Activated CD4-positive, alpha-beta T cell treated with anti-CD3 and anti-CD28 coated beads for 24 hours (primary cell): ENCODE data around the gene RALGPS2.
"Not testable (repeated sequence)": the region's sequence is repeated elsewhere in the genome, so short reads cannot be mapped to it uniquely, and the experiment has no call there.

Source experiments
- DNase-seq, 2 donors: peaks; one replicate each; pipeline ENCODE4 v3.0.0-alpha.2; 2020; ENCODE audit warnings: low read depth in 2 of 2

RALGPS2 gene

DNA sequence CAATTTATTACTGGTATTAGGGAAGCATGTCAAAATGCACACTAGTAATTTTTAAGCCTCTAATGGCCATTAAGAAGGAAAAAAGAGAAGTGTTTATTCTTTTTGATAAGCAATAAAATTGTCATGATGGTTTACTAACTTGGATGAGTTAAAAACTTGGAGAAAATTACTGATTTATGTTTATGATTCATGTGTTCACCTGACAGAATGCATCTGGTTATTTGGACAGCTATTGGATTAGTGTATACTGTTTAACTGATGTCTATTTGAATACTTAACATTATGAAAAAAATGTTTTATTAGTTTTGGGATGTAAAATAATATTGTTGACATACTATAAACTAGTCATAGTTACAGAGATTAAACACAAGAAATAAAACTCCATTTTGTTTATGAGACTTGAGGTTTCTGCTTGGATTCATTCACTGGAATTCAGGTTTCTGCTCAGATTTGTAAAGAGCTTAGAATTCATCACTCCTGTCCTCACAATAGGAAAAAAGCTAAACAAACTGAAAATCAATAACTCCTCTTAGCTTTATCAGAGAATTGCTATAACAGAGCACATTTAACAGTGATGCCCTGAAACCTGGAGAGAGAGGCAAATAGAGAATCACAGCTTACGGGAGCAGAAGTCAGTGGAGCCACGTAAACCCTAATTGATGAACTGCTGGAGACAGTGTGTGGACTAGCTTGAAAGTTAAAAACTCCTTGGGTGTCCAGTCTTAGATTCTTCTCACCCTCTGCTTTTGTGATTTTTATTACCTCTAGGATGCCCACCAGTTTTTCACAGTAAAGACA lies 56.7 kb downstream of the RALGPS2 start:
- DNase-seq = no peak

DNA sequence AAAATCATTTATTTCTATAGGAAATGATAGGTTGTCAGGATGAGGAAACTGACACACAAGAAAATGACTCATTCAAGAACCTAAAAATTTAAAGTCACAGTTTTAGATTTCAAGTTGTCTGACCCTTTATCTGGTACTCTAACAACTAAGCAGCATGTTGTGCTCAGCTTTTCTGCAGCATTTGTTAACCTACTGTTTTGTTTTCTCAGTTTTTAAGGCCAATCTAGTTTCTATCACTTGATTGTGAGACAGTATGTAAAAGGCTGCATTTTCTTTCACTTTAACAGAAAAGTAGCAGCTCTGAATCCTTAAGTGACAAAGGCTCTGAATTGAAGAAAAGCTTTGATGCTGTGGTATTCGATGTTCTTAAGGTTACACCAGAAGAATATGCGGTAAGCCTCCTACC lies 59.1 kb downstream of the RALGPS2 start:
- no peak for DNase-seq

DNA sequence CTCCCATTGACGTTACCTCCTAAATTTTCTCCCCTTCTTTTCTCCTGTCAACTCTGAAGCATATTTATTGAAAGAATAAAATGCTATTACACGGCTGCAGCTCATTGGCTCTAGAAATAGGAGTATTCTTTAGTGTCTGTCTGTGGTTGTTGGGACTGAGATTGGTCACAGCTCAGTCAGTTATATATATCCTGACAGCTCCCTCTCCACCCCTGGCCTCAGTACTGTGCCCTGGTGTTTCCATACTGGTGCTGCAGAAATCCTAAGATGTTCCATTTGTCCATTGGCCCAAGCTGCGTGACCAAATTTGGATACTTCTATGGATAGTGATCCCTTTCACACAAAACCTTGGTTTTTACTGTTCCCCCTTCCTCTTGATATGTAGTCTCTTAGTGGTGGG lies 67.3 kb downstream of the RALGPS2 start:
- no peak for DNase-seq

DNA sequence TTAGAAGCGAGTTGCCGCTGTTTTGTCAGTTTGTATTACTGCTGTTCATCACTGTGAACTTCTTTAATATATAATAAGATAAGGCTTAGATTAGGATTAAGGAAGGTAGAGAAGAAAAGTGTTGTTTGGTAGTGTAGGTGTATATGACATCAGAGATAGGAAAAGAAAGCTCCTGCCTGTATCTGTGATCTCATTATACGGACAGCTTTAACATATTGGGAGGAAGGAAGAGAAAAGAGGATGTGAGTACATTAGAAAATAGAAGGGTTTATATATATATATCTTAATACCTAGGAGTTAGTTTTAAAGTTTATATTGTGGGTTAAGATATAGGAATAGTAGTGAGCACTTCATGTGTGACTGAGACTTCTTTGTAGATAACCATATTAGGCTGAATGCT lies 71.0 kb downstream of the RALGPS2 start:
- no peak for DNase-seq

DNA sequence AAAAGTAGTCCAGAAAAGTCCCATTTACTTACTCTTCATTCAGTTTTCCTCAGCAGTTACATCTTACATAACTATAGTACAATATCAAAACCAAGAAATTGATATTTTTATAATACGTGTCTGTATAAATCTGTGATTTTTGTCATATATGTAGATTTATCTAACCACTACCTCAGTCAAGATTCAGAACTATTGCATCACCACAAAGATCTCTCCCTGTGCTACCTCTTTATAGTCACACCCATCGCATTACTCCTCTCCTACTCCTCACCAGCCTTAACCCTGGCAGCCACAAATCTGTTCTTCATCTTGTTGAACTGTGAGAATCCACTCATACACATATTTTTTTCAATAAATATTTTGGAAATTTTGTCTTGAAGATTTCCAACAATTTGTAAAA lies 72.5 kb downstream of the RALGPS2 start:
- no peak for DNase-seq

DNA sequence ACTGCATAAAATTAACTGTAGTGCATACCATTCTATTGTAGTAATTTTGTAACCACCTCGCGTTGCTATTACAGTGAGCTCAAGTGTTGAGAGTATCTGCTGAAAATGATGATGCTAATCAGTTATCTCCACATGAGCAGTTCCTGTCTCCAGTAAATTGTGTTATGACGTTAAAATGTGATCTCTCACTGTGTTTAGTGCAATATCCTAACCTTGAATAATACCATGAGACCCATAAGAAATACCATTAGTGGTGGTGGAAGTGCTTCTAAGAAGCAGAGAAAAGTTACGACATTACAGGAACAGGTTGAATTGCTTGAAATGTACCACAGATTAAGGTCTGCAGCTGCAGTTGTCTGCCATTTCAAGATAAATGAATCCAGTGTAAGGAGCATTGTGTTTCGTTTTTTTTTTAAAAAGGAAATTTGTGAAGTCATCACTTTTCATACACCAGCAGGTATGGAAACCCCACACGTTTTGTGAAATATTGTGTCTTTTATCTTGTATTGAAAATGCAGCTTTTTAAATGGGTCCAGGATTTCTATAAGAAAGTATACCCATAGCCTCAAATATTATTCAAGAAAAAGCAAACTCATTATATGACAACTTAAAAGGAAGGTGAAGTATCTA lies 73.3 kb downstream of the RALGPS2 start:
- DNase-seq = no peak

DNA sequence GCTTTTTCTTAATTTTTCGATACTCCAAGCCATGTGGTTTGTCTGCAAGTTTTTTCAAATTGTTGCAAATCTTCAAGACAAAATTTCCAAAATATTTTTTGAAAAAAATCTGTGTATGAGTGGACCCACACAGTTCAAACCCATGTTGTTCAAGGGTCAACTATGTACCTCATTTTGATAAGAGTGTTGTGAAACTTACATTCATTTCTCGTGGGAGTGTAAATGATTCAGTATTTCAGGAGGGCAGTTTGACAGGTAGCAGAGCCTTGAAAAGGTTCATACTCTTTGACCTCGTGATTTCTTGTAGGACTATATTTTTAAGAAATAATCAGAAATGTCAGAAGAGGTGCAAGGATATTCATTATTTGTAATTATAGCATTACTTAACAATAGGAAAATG lies 77.8 kb downstream of the RALGPS2 start:
- DNase-seq = no peak

DNA sequence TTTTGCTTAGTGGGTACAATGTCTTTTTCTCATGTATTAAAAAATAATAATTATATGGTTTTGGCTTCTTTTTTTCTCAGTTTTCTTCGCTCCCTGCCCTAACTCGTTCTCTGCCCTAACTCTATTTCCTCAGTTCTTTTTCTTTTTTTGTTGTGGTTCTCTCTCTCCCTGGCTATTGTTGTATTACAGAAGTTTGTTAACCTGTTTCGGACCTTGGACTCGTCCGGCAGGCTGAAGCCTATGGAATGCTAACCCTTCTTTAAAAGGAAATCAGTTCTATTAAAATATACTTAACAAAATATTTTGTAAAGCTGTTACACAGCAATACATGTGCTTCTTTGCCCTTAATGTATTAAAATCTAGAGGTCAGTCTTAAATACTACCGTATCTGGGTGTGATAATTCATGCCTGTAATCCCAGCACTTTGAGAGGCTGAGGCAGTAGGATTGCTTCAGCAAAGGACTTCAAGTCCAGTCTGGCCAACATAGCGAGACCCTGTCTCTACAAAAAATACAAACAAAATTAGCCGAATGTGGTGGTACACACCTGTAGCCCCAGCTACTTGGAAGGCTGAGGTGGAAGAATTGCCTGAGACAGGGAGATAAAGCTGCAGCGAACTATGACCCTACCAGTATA lies 81.7 kb downstream of the RALGPS2 start:
- no peak for DNase-seq

DNA sequence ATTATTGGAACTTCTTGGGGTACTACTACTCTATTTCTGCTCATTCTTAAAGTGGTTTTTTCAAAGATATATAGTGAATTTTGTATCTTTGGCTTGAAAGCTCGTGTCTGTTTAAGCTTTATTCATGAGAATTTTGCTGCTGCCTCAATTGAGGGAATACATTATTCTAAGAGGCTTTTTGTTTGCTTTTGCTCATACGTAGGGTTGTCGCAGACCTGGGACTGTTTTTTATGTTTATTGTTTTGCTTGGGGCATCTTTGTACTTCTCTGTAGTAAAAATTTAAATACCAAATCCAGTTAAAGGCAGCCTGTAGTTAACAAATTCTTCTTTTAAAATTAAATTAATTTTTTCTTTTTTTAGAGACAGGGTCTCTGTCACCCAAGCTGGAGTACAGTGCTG lies 83.5 kb downstream of the RALGPS2 start:
- no peak for DNase-seq

DNA sequence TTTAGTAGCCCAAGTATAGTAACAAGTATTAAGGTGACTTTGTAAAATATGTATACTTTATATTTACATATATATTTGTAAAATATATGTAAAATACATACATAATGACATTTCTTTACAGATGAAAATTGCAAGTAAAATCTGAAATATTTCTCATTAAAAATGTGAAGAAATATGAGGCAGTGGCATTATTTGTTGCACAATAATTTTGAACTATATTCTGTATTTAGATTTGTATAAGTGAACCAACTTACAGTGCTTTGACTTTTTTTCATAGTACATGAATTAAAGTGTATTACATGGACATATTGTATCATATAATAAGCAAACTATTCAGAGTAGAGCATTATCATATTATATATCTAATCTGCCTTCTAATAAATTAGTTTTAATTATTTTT lies 85.5 kb downstream of the RALGPS2 start:
- no peak for DNase-seq

DNA sequence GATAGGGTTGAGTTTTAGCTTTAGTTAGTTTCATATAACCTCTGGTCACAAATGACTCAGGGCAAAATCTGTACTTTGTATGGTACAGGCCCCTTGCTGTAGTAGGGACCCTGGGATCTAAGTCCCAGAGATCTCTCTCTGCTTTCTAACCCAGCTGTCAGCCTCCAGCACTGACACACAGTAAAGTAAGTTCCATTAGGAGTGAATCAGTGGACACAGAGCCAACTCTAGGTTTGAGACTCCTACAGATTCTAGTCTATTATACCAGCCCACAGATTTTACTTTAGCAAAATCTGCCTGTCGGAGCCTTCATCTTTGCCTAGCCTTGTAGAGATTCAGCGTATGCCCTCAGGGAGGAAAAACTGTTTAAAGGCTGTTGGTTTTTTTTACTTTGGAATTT lies 93.4 kb downstream of the RALGPS2 start:
- no peak for DNase-seq

DNA sequence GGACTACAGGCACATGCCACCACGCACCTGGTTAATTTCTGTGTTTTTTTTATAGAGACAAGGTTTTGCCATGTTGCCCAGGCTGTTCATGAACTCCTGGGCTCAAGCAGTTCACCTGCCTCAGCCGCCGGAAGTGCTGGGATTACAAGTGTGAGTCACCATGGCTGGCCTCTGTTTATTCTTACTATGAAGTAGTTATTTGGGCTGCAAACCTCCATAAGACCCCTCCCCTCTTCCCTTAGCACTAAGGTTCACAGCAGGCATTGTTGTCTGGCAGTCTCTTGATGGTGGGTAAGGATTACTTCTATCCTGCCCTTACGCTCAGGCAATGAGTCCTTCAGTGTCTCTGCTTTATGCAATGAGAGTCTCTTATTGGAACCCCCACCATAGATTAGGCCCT lies 94.1 kb downstream of the RALGPS2 start:
- no peak for DNase-seq

DNA sequence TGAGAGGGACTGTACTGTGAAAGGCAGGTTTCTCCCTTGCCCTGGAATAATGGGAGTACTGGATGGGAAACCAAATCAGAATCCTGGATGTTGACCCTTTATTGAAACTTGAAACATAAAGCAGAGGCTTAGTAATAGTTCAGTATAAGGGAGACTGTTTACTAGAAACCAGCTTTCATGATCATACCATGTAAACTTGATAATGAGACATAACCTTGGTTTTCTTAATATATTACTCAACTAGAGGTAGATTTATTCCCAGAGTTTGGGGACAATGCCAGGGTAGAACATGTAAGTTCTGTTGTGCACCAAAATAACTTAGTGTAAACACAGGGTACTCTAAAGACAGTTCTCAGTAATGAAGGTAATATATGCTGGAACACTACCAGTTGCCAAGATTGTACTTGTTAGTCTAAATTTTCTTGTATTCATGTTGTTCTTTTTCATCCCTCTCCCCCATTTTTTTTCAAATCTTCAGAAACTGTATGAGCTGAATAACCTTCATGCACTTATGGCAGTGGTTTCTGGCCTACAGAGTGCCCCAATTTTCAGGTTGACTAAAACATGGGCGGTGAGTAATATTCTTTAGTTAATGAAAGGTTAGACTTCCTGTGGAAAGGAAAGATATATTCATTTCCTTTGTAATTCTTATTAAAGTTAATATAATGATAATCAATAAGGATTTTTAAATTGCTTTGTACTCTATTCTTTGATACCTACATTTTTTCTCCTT lies 96.3 kb downstream of the RALGPS2 start:
- no peak for DNase-seq

DNA sequence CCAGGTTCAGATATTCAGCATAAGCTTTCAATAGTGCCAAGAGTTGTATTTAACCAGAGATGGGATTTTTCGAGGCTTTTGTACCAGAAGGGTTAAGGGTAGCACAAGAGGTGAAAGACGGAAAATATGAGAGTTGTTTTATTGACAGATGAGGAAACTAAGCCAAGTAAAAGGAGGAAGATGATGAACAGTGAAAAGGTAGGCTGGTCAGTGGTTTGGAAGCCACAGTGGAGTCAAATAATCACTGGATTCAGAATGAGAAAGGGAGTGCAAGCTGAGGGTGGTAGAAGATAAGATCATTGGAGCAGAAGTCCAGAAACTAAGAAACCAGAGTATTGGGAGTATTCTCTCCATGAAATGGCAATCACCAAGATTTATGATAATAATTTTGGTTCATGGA lies 100.1 kb downstream of the RALGPS2 start:
- no peak for DNase-seq

DNA sequence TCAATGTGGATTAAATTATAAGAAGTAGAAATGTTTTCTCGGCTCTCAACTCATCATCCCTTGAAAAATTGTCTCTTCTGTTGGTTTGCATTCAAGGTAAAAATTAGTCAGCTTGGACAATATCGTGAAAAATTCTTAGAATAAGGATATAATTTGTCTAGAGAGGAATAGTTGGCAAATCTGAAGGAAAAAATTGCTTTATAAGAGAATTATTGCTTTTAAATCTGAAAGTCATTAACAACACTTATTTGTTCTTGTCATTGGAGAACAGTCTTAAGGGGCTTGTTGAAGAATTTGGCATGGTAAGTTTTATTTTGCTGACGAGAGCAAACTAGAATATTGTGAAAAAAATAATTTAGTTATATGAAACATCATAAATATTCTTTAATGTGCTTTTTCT lies 119.4 kb downstream of the RALGPS2 start:
- DNase-seq = no peak

DNA sequence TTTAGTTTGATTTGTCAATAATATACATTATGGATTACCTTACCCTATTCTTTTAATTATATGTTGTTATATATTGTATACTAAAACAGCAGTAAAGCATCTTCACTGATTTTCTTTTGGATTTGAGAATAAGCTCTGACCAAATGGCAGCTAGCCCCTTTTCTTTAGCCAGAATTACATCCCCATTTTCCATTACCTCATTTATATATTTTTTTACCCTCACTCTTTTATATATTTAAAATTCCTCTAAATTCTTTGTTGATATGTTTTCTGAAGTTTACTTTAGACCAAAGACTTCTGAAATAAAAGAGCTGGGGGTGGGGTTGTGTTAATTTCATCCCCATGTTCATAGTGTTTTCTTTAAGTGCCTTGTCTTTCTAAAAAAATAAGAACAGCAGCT lies 121.3 kb downstream of the RALGPS2 start:
- DNase-seq = no peak

DNA sequence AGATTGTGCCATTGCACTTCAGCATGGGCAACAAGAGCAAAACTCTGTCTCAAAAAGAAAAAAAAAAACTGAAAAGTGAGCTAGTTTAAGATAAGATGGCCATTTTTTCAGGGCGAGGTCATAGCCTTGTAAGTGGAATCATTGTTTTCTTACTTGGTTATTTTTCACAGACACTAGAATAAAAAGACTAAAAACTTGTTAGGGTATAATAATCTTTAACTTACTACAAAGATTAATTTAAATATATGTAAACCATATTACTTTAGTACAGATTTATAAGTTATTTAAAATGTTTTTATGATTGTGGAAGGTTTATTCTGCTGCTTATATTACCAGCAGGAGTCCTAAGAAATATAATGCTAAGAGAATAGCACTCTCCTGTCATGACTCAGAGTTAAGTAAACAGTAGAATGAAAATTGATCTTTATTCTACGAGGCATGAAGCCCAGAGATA lies 122.4 kb downstream of the RALGPS2 start:
- DNase-seq = no peak

DNA sequence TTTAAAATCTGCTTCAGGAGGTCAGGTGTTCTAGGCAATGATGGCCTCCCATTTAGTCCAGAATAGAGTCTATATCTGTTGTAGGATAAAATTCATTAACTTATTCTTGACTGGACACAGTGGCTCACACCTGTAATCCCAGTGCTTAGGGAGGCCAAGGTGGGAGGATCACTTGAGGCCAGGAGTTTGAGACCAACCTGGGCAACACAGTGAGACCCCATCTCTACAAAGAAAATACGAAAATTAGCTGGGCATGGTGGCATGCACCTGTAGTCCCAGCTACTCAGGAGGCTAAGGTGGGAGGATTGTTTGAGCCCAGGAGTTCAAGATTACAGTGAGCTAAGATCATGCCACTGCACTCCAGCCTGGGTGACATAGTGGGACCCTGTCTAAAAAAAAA lies 122.9 kb downstream of the RALGPS2 start:
- DNase-seq = not testable (repeated sequence)

DNA sequence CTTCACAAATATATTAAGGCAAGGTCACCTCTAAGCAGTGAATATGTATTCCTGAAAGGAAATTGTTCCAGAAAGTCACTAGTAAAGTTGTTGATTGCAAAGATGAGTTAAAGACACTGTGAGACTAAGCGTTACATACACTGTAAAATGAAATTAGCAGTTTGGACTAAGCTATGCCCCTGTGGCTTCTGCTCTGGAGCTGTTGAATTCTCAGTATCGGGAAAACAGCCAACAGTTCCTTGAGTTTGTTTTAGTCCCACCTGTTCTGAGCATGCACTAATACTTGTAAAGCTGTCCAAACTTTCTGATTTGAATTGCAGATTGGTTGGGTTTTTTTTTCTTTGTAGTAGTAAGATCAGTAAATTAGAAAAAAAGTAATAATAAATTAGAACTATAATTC lies 124.9 kb downstream of the RALGPS2 start:
- no peak for DNase-seq

DNA sequence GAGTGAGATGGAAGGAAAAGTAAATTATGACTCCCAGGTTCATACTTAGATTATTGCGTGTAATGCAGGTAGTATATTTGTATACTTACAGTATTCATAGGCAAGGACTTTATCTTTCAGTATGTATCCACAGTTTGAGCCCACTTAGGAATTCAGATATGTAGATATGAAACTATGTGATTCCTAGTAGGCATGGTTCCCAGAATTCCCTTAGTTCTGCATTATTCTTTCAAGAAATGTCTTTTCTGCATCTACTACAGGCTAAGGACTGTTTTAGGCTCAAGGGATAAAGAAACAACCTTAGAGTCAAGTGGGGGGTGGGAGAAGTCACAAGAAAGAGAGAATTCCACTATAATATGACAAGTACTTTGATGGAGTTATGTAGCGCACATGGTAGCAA lies 132.1 kb downstream of the RALGPS2 start:
- no peak for DNase-seq

DNA sequence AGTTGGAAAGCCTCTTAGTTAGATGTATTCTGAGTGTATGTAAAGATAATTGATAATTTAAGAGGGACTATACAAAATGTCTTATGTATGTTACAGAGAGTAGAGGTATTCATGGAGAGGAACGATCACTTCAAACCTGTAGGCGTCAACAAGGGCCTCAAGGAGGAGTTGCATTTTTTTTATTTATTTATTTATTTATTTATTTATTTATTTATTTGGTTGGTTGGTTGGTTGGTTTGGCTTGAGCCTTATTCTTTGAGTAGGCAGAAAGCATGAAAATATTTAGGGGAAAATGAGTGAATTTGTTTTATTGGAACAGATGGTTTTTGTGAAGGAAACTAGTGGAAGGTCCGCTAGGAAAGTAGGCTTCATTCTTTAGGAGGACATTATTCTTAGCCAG lies 137.4 kb downstream of the RALGPS2 start:
- no peak for DNase-seq

DNA sequence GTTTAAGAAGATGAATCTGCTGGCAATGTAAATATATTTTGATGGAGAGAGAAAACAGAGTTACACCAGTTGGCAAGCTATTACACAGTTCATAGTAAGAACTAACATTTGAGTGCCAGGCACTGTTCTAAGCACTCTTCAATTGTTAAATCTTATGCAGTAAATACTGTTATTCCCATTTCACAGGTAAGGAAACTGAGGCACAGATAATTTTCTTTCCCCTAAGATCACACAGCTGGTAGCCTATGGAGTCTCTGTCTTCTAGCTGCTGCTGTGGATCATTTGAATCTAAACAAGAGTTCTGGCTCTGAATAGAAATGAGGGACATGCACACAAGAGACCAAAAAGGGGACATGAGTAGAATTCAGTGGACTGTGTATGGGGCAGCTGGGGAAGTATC lies 137.8 kb downstream of the RALGPS2 start:
- no peak for DNase-seq
